Activated CD8-positive, alpha-beta memory T cell treated with anti-CD3 and anti-CD28 coated beads, Interleukin-2, amount 50 U/mL, for 24 hours (primary cell): Measurements from ENCODE around the gene NCKIPSD.
A peak's percentile ranks its signal among the peaks of the same experiment; 100 is the strongest.

ENCODE experiments used
- DNase-seq: peaks from one replicate; pipeline ENCODE4 v3.0.0-alpha.2; 2020; ENCODE audit errors: extremely low read depth

NCKIPSD gene

GRCh38 chr3:48647714-48648113 lies 38.0 kb downstream of the NCKIPSD start:
- DNase-seq: no peak

GRCh38 chr3:48644898-48645760 lies 40.6 kb downstream of the NCKIPSD start:
- no peak for DNase-seq

- no peak for DNase-seq
Observed at GRCh38 chr3:48642605-48643004, 43.1 kb downstream of the NCKIPSD start.

- no peak for DNase-seq
Observed at GRCh38 chr3:48641396-48641795, 44.3 kb downstream of the NCKIPSD start.

- DNase-seq: no peak
Observed at GRCh38 chr3:48639944-48640606, 45.6 kb downstream of the NCKIPSD start.

- no peak for DNase-seq
Observed at GRCh38 chr3:48637305-48637704, 48.4 kb downstream of the NCKIPSD start.

GRCh38 chr3:48636149-48636655 lies 49.5 kb downstream of the NCKIPSD start:
- DNase-seq: no peak

GRCh38 chr3:48635222-48636021 lies 50.3 kb downstream of the NCKIPSD start, which contains the start of gene SLC26A6:
Gene SLC26A6, minus strand, starts transcription at chr3:48635461. Its CDS starts 68 bp downstream, at chr3:48635393.
- DNase-seq: peak; percentile 85

GRCh38 chr3:48634661-48635221 lies 51.0 kb downstream of the NCKIPSD start:
- DNase-seq: peak; percentile 21

- no peak for DNase-seq
Observed at GRCh38 chr3:48633743-48634142, 52.0 kb downstream of the NCKIPSD start.

GRCh38 chr3:48633256-48633655 lies 52.5 kb downstream of the NCKIPSD start:
- DNase-seq: no peak

GRCh38 chr3:48631516-48632448 lies 53.9 kb downstream of the NCKIPSD start:
- DNase-seq: no peak

GRCh38 chr3:48630833-48631232 lies 54.9 kb downstream of the NCKIPSD start:
- no peak for DNase-seq

- no peak for DNase-seq
Observed at GRCh38 chr3:48630407-48630806, 55.3 kb downstream of the NCKIPSD start.

- DNase-seq: no peak
Observed at GRCh38 chr3:48629894-48630293, 55.8 kb downstream of the NCKIPSD start.

GRCh38 chr3:48628277-48629017 lies 57.3 kb downstream of the NCKIPSD start:
- no peak for DNase-seq

GRCh38 chr3:48625600-48625999 lies 60.1 kb downstream of the NCKIPSD start:
- no peak for DNase-seq

- no peak for DNase-seq
Observed at GRCh38 chr3:48624767-48625166, 60.9 kb downstream of the NCKIPSD start.

- DNase-seq: no peak
Observed at GRCh38 chr3:48623851-48624547, 61.7 kb downstream of the NCKIPSD start.
